IPS-18a (cell line): ENCODE results near the gene TAS1R3.

ENCODE experiments used
- H3K27ac ChIP-seq: one replicate; pipeline ENCODE4 v1.5.1; 2013; ENCODE audit warnings: low read length
- H3K27me3 ChIP-seq: one replicate; pipeline ENCODE4 v1.6.1; 2013; ENCODE audit warnings: mild to moderate bottlenecking, low read length; ENCODE audit not compliant: control insufficient read depth, insufficient read depth
- H3K36me3 ChIP-seq: one replicate; pipeline ENCODE4 v1.6.1; 2013; ENCODE audit warnings: low read depth, low read length; ENCODE audit not compliant: control insufficient read depth
- H3K4me1 ChIP-seq: one replicate; pipeline ENCODE4 v1.6.1; 2013; ENCODE audit warnings: low read depth, low read length; ENCODE audit not compliant: control insufficient read depth
- H3K4me3 ChIP-seq: one replicate; pipeline ENCODE4 v1.5.1; 2013; ENCODE audit warnings: low read length
- H3K9ac ChIP-seq: one replicate; pipeline ENCODE4 v1.6.1; 2013; ENCODE audit warnings: mild to moderate bottlenecking, low read length, moderate library complexity
- H3K9me3 ChIP-seq: one replicate; pipeline ENCODE4 v1.6.1; 2013; ENCODE audit warnings: low read depth, low read length; ENCODE audit not compliant: control insufficient read depth

TAS1R3 gene

DNA sequence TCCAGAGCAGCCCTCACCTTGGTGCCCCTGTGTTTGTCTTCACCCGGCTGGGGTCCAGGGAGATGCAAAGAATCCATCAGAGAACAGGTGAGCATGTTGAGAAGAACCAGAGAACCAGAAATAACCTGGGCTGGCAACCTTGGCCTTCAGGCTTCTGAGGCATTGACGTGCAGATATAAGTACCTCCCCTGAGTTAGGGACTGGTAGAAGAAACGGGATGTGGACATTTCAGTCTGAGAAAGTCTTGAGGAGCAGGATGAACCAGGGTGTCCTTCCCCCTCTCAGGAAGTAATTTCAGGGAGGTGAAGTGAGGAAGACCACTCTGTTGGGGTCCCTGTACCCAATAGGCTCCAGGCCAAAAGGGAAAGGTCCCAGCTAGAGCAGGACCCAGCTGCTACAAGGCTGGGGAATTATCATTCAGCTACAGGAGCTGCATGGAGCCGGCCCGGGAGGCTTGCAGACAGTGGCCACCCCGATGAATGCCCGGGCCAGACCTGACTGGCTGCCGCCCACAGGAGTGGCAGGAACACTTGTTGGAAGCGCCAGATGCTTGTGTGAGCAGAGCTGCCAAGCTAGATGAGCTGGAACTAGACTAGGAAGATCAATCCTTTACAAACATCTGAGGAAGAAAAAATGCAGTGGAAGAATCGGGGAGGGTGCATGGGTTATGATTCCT lies 45.6 kb downstream of the TAS1R3 start:
- H3K9ac ChIP-seq: no peak overlapping the region
- H3K9me3 ChIP-seq: no peaks in the 10 kb centered on the region
- no peaks in the 10 kb centered on the region for H3K27me3 ChIP-seq
- no peaks in the 10 kb centered on the region for H3K4me1 ChIP-seq
- H3K4me3 ChIP-seq: no peak overlapping the region
- H3K36me3 ChIP-seq: peaks cover 3% of the 10 kb centered on the region
- no peak overlapping the region for H3K27ac ChIP-seq

DNA sequence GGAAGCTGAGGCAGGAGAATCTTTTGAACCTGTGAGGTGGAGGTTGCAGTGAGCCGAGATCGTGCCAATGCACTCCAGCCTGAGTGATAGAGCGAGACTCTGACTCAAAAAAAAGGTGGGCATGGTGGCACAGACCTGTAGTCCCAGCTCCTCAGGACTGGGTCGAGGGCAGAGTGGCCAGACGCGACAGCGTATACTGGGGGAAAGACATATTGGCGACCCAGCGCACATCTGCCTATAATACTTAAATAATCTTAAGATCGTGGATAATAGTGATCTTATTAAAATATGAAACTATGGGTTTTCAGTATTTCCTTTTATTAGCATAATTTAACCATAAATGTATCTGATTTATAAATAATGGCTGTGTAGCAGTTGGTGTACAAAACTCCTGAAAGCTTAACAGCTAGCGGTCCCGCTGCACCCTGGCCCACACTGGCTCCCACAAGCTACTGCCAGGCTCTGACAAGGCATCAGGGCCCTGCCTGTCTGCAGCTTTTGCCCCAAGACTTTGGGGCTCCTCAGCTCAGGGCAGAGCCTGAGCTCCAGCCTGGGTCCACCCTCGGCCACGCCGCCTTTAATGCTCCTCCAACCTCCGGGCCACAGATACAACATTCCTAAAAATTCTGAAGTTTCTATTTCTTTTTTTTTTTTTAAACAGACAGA lies 46.6 kb downstream of the TAS1R3 start:
- Histone ChIP-seq H3K27ac (no peak overlapping the region), H3K9ac (no peak overlapping the region), H3K4me1 (no peaks in the 10 kb centered on the region), H3K9me3 (no peaks in the 10 kb centered on the region), H3K36me3 (peaks cover 4% of the 10 kb centered on the region), H3K27me3 (no peaks in the 10 kb centered on the region), H3K4me3 (no peak overlapping the region)

GRCh38 chr1:1380860-1381259 lies 49.8 kb downstream of the TAS1R3 start:
- no peak overlapping the region for H3K4me3 ChIP-seq
- no peaks in the 10 kb centered on the region for H3K4me1 ChIP-seq
- peaks cover 5% of the 10 kb centered on the region for H3K36me3 ChIP-seq
- H3K27me3 ChIP-seq: no peaks in the 10 kb centered on the region
- H3K27ac ChIP-seq: no peak overlapping the region
- H3K9me3 ChIP-seq: no peaks in the 10 kb centered on the region
- H3K9ac ChIP-seq: no peak overlapping the region

DNA sequence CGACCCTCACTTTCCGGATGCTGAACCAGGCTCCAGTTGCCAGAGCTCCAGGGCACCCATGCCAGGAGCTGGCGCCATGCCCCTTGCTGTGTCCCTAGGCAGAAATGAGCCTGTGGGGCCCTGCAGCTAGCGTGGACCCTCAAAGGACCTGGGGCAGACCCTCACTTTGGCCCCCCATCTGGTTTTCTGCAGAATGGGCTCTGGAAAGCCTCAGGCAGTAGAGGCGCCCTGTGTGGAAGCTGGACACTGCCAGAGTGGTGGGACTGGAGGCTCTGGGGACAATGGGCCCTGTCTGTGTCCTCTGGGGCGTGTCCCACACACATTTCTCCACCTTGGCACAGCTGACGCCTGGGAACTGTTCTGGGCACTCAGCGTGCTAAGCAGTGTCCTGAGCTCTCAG lies 50.2 kb downstream of the TAS1R3 start:
- Histone ChIP-seq H3K4me1 (no peaks in the 10 kb centered on the region), H3K27ac (no peak overlapping the region), H3K9me3 (no peaks in the 10 kb centered on the region), H3K4me3 (no peak overlapping the region), H3K36me3 (peaks cover 10% of the 10 kb centered on the region), H3K9ac (no peak overlapping the region), H3K27me3 (no peaks in the 10 kb centered on the region)
